OCI-LY7 (cell line): ENCODE data around the gene MIR17HG. TPM values are rescaled to one million over a fixed set of nuclear protein-coding genes. Genes with fewer than 3 reads are reported as not detected.

Experiments
- BruUV-seq: library from RNA; stranded (reverse); fragments of 400-500 nt; replicated peaks from 2 replicates; lab custom pipeline; 2021; lab: Mats Ljungman, UMichigan
- CTCF ChIA-PET: fragments of 300-600 bp; sonication (Branson Sonifier 250); formaldehyde crosslinking; loops from one replicate; lab custom pipeline; 2022; ENCODE audit warnings: antibody characterized with exemption; ENCODE audit not compliant: unreplicated experiment; lab: Charles Lee
- POLR2A ChIA-PET: fragments of 300-600 bp; sonication (Branson Sonifier 250); formaldehyde crosslinking; loops from one replicate; lab custom pipeline; 2022; ENCODE audit warnings: antibody characterized with exemption; lab: Charles Lee
- DNase-seq: peaks from one replicate; pipeline ENCODE4 v3.0.0-alpha.2; 2015; ENCODE audit warnings: low spot score
- H2AFZ ChIP-seq: fragments of 200-600 bp; sonication (generic), shearing (Covaris generic); 2 replicates; pipeline ENCODE4 v1.6.1; 2014; ENCODE audit warnings: mild to moderate bottlenecking, antibody characterized with exemption, low read length, moderate library complexity
- H3K27ac ChIP-seq: fragments of 200-600 bp; sonication (generic); 2 replicates; pipeline ENCODE4 v1.5.1; 2014; ENCODE audit warnings: mixed run types, low read depth, mild to moderate bottlenecking, moderate library complexity, low read length, inconsistent platforms; ENCODE audit not compliant: poor library complexity, severe bottlenecking
- H3K36me3 ChIP-seq: fragments of 200-600 bp; sonication (generic); 2 replicates; pipeline ENCODE4 v1.6.1; 2014; ENCODE audit warnings: mild to moderate bottlenecking, antibody characterized with exemption, low read length, moderate library complexity, mixed read lengths; ENCODE audit not compliant: insufficient read depth
- H3K4me1 ChIP-seq: fragments of 200-600 bp; sonication (generic); 2 replicates; pipeline ENCODE4 v1.5.1; 2014; ENCODE audit warnings: mild to moderate bottlenecking, low read length; ENCODE audit not compliant: insufficient read depth, poor library complexity, severe bottlenecking
- H3K4me2 ChIP-seq: fragments of 200-600 bp; sonication (generic); 2 replicates; pipeline ENCODE4 v1.6.1; 2014; ENCODE audit warnings: mild to moderate bottlenecking, low read length
- H3K4me3 ChIP-seq: fragments of 200-600 bp; sonication (generic); 2 replicates; pipeline ENCODE4 v1.5.1; 2014; ENCODE audit warnings: mild to moderate bottlenecking, low read depth, low read length; ENCODE audit not compliant: poor library complexity, severe bottlenecking
- H3K79me2 ChIP-seq: fragments of 200-600 bp; sonication (generic); 2 replicates; pipeline ENCODE4 v1.6.1; 2016; ENCODE audit warnings: low read depth, mild to moderate bottlenecking, low read length, moderate library complexity, mixed read lengths; ENCODE audit not compliant: insufficient read depth
- H3K9me2 ChIP-seq: fragments of 200-600 bp; sonication (generic); 2 replicates; pipeline ENCODE4 v1.6.1; 2016; ENCODE audit warnings: mild to moderate bottlenecking, low read length, mixed read lengths; ENCODE audit not compliant: insufficient read depth
- H3K9me3 ChIP-seq: fragments of 200-600 bp; sonication (generic); 2 replicates; pipeline ENCODE4 v1.6.1; 2014; ENCODE audit warnings: mild to moderate bottlenecking, mixed run types, low read length, mixed read lengths
- H4K20me1 ChIP-seq: fragments of 200-600 bp; sonication (generic); 2 replicates; pipeline ENCODE4 v1.6.1; 2014; ENCODE audit warnings: mild to moderate bottlenecking, antibody characterized with exemption, low read length, moderate library complexity, mixed read lengths; ENCODE audit not compliant: insufficient read depth
- CTCF ChIP-seq: fragments of 200-600 bp; sonication (generic); conservative IDR thresholded peaks from 2 replicates; pipeline ENCODE4 v1.5.1; 2014; ENCODE audit warnings: mild to moderate bottlenecking, antibody characterized with exemption, low read length, moderate library complexity, mixed read lengths
- EZH2phosphoT487 ChIP-seq: fragments of 200-600 bp; sonication (generic); IDR thresholded peaks from 2 replicates; pipeline ENCODE4 v1.6.1; 2018; ENCODE audit warnings: low read depth, borderline replicate concordance, mild to moderate bottlenecking, mixed run types, antibody characterized with exemption, low read length, moderate library complexity, mixed read lengths
- intact Hi-C: fragments of 100-400 bp; cut with micrococcal nuclease; formaldehyde crosslinking; loops from one replicate; pipeline ENCODE4 v1.10.0; 2022; ENCODE audit not compliant: unreplicated experiment
- total RNA-seq, 2 experiments: library from RNA; depleted of rRNA in 1 of 2; stranded (reverse); fragments of >200 nt in 1 of 2; shearing (Covaris generic) in 1 of 2; gene quantifications; 2 replicates each; pipeline ENCODE4 v1.2.3, GENCODE V29; 2014 to 2022

Gene MIR17HG
- total RNA-seq, 2 experiments from 2014 or later, result 199 to 242 TPM

- Histone ChIP-seq H3K4me2 (peak overlapping the region; percentile 3), H3K27ac (peak overlapping the region; percentile 0), H3K4me3 (no peak overlapping the region), H4K20me1 (peaks cover 95% of the 10 kb centered on the region), H3K4me1 (peaks cover 89% of the 10 kb centered on the region), H2AFZ (no peak overlapping the region), H3K36me3 (peaks cover 97% of the 10 kb centered on the region), H3K79me2 (peaks cover 83% of the 10 kb centered on the region), H3K9me3 (no peaks in the 10 kb centered on the region), H3K9me2 (no peaks in the 10 kb centered on the region)
- TF ChIP-seq EZH2phosphoT487, result no peak
- no peak for TF ChIP-seq CTCF
- peak; percentile 34 for DNase-seq
- intact Hi-C loops, result no loop called here
- BruUV-seq, result TSS peak; percentile 0
- CTCF ChIA-PET, result no interaction called here
- POLR2A ChIA-PET, result interaction anchor here (0.9 to 5.1 kb wide), 9 partner anchors 12 to 951 kb away, joined by 3 to 27 read pairs (median 4); no protein-coding TSS in a partner anchor
These were observed 6.0 kb downstream of the MIR17HG start for GRCh38 chr13:91353494-91353893.

DNA sequence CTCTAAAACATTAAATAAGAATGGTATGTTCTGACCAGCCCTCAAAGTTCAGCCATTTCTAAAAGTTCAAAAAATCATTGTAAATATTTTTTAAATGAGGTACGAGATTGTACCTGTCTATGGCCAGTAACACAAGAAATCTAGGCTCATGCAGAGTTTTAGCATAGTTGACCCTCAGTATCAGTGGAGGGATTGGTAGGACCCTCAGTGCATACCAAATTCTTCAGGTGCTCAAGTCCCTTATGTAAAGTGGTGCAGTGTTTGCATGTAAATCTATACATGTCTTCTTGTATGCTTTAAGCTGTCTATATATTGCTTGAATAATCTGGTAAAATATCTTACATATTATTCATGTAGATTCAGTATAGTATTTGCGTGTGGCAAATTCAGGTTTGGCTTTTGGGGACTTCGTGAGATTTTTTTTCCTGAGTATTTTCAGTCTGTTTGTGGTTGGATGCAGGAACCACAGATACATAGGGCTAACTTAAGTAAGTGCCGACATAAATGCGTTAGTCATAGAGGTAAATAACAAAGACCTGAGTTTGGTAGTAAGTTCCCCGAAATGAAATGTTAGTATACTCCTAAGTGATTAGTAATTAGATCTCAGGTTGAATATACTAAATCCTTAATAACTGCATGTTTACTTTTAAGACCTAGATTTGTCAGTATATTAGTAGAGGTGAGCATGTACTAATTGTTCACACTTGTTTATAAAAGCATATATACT, 7.8 kb downstream of the MIR17HG start:
- BruUV-seq, result no TSS peak
- peak; percentile 47 for DNase-seq
- intact Hi-C loops, result no loop called here
- Histone ChIP-seq H3K79me2 (peaks cover 68% of the 10 kb centered on the region), H3K4me3 (no peak overlapping the region), H3K9me2 (no peaks in the 10 kb centered on the region), H4K20me1 (peaks cover 97% of the 10 kb centered on the region), H3K9me3 (no peaks in the 10 kb centered on the region), H3K36me3 (peaks cover 100% of the 10 kb centered on the region), H2AFZ (no peak overlapping the region), H3K27ac (no peak overlapping the region), H3K4me1 (peaks cover 82% of the 10 kb centered on the region), H3K4me2 (no peak overlapping the region)
- ChIA-PET POLR2A (interaction anchor here (1.0 to 5.1 kb wide), 3 partner anchors 9 to 53 kb away, joined by 3 to 27 read pairs (median 3); no protein-coding TSS in a partner anchor), CTCF (no interaction called here)
- no peak for TF ChIP-seq CTCF
- no peak for TF ChIP-seq EZH2phosphoT487
